CD4-positive, alpha-beta T cell treated with Interleukin-12 subunit alpha and Interleukin-12 subunit beta, for 1 hour (primary cell): ENCODE measurements around the gene ALKBH6.
"Not testable (repeated sequence)": the region's sequence is repeated elsewhere in the genome, so short reads cannot be mapped to it uniquely, and the experiment has no call there.

ENCODE experiments used
- DNase-seq: peaks from one replicate; pipeline ENCODE4 v3.0.0-alpha.2; 2020

The ALKBH6 gene

DNA sequence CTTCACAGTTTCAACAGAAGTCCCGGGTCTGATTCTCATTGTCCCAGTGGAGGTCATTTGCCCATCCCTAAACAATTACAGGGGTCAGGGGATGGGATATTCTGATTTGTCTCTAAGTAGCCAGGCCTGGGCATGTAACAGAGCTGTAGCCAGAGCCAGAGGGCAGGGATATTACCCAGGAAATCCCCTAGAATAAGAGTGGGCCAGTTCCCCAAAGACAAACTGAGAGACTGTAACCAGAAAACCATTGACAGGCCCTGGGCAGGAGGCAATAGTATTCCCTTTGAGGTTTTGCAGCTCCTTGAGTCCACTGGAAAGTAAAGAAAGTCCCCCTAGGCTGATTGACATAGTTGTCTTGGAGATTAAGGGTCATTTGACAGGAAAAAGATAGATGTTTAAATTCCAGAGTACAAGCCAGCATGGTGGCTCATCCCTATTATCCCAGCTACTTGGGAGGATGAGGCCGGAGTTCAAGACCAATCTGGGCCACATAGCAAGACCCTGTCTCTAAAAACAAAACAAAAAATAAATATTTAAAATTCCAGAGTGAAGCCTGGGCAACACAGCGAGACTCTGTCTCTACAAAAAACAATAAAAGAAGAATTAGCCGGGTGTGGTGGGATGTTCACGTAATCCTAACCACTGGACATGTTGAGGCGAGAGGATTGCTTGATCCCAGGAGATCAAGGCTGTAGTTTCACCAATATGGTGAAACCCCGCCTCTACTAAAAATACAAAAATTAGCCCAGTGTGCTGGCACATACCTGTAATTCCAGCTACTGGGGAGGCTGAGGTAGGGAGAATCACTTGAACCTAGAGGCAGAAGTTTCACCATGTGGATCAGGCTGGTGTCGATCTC is 20.9 kb downstream of the ALKBH6 start:
- no peak for DNase-seq

DNA sequence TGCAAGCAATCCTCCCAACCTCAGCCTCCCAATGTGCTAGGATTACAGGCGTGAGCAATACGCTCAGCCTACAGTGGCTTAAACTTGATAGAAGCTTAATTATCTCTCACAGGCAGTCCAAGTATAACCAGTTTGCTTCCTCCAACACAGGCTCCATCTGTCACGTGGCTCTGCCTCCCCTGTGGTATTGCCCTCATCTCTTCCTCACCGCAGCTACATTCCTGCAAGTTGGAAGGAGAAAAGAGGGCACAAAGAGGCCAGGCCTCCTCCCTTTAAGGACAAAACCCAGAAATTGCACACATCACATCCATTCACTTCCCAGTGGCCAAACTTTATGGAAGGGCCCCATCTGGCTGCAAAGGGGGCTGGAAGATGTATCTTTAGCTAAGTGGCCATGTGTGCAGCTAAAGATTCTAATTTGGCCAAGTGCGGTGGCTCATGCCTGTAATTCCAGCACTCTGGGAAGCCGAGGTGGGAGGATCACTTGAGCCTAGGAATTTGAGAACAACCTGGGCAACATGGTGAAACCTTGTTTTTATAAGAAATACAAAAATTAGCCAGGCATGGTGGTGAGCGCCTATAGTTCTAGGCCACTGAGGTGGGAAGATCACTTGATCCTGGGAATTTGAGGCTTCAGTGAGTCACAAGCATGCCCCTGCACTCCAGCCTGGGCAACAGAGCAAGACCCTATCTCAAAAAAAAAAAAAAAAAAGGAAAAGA is 22.1 kb downstream of the ALKBH6 start:
- no peak for DNase-seq

DNA sequence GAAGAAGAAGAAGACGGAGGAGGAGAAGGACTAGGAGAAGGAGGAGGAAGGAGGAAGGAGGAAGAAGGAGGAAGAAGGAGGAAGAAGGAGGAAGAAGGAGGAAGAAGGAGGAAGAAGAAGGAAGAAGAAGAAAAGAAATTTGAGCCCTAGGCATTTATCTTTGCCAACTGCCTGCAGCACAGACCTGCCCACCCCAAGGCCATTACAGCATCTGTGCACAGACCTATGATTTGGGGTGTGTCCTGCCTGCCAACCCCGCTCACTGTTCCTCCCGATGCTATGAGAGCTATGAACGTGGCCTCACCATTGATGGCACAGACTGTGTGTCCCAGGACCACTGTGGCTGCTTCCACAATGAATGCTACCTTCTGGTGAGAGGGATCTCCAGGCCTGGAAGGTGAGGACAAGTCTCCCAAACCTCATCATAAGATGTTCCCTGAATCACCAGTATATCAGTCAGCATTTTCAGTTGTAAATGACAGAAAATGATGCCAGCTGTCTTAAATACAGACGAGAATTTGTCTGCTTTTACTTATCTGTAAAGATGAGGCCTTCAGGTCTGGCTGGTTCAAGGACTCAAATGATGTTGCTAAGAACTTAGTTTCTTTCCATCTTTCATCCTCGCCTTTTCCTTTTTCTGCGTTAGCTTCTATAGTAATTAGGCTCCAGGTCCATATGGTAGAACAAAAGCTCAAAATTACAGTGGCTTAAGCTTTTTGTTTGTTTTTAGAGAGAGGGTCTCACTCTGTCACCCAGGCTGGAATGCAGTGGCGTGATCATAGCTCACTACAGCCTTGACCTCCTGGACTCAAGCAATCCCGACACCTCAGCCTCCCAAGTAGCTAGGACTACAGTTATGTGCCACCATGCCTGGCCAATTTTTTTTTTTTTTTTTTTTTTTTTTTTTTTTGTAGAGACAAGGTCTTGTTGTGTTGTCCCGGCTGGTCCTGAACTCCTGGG is 23.0 kb downstream of the ALKBH6 start:
- no peak for DNase-seq

- DNase-seq: no peak
Measured at GRCh38 chr19:35990156-35990555, 23.9 kb downstream of the ALKBH6 start.

DNA sequence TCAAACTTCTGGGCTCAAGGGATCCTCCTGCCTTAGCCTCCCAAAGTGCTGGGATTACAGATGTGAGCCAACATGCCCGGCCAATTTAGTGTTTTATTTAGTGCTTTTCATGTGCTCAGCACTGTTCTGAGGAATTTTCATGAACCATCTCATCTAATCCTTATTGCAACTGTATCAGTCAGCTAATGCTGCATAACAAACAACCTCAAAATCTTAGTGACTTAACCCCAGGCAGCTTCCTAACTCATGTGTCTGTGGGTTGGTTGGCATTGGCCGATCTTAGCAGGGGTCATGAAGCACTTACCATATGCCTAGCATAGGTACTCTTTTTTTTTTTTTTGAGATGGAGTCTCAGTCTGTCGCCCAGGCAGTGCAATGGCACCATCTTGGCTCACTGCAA is 25.2 kb downstream of the ALKBH6 start:
- no peak for DNase-seq

DNA sequence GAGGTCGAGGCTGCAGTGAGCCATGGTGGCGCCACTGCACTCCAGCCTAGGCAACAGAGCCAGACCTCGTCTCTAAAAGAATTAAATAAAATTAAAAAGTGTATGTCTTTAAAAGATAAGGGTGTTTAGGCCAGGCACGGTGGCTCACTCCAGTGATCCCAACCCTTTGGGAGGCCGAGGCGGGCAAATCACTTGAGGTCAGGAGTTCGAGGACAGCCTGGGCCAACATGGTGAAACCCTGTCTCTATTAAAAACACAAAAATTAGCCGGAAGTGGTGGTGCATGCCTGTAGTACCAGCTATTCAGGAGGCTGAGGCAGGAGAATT is 26.5 kb downstream of the ALKBH6 start:
- DNase-seq: no peak

DNA sequence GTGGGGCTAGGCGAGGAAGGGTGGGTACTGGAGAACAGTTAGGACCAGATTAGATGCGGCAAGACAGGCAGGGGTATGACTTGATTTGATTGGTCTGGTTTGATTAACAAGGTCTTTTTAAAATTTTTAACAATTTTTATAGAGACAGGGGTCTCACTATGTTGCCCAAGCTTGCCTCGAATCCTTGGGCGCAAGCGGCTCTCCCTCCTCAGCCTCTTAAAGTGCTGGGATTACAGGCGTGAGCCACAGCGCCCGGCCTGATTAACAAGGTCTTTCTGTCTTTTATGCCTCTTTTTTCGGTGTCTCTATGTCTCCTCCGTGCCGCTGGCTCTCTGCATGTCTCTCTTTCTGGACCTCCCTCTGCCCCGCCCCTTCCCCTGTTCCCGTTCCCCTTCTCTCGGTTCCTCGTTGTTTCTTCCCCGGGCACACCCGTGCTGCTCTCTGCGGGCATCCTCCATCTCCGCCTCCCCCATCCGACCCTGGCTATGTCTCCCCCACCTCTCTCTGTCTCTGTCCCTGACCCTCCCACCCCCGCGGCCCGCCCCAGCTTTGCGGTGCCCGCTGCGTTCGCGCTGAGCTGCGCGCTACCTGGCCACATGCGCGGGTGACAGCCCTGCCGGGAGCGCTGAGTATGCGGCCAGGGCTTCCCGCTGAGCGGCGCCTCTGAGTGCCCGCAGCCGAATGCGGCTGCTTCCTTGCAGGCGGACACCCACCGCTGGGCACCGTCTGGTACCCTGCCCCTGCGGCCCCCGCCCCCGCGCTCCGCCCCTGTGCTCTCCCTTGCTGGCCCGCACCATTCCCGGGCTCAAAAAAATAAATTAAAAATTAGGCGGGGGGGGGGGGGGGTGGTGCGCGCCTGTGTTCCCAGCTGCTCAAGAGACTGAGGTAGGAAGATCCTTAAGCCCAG is 27.1 kb downstream of the ALKBH6 start:
- DNase-seq: no peak

- DNase-seq: no peak
Measured at GRCh38 chr19:35986111-35986510, 27.9 kb downstream of the ALKBH6 start.

DNA sequence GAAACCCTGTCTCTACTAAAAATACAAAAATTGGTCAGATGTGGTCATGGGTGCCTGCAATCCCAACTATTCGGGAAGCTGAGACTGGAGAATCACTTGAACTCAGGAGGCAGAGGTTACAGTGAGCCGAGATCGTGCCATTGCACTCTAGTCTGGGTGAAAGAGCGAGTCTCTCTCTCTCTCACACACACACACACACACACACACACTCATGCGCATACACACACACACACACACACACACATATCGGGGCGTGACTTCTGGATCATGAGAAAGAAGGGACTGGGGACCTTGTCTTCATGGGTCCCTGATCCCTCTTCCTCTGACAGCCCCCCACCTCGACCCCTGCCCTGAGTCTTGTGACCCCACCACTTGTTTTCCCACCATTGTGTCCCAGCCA is 30.8 kb downstream of the ALKBH6 start:
- no peak for DNase-seq

- not testable (repeated sequence) for DNase-seq
Measured at GRCh38 chr19:35980997-35981396, 33.0 kb downstream of the ALKBH6 start.

- no peak for DNase-seq
Measured at GRCh38 chr19:35978832-35979365, 35.1 kb downstream of the ALKBH6 start.

DNA sequence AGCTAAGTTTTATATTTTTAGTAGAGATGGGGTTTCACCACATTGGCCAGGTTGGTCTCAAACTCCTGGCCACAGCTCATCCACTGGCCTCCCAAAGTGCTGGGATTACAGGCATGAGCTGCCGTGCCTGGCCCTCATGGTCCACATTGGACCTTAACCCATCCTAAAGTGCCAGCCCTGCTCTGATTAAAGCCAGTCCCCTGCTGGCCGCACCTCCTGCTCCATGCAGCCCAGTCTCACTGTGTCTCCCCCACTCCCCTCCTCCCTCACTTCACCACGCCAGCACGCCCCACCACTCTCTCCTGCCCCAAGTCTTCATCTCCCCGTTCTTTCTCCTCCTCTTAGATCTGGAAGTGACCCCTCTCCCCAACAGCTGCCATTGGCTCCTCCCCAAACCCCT is 35.7 kb downstream of the ALKBH6 start:
- DNase-seq: no peak

DNA sequence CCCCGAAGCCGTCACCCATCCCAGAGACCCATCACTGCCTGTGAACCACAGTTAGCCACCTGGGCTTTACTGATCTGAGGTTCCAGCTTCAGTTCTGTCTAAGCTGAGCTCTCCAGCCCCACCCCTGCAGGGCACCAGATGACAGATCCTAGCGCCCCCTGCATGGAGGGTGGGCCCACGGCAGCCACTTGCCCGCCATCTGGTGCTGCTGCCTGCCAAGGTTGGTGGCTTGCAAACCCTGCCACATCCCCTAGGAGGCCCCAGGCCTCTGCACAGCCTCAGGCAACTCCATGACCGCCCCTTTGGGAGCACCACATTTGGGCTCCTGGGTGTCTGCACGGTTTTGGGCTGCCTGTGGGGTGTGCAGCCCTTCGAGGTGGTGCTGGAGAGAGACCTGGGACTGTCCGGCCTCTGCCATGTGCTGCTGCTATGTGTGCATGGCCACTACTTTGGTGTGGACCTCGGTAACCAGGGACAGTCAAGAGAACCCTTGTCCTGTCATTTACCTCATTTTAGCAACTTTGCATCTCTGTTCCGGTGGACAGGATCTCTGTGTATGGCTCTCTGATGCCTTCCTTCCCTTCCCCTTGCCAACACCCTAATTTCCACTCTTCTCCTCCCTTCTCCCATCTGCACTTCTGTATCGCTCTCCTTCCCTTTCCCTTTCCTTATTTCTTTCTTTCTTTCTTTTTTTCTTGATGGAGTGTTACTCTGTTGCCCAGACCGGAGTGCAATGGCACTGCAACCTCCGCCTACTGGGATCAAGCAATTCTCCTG is 36.4 kb downstream of the ALKBH6 start:
- DNase-seq: no peak

GRCh38 chr19:35975608-35976214 is 38.3 kb downstream of the ALKBH6 start:
- DNase-seq: no peak

DNA sequence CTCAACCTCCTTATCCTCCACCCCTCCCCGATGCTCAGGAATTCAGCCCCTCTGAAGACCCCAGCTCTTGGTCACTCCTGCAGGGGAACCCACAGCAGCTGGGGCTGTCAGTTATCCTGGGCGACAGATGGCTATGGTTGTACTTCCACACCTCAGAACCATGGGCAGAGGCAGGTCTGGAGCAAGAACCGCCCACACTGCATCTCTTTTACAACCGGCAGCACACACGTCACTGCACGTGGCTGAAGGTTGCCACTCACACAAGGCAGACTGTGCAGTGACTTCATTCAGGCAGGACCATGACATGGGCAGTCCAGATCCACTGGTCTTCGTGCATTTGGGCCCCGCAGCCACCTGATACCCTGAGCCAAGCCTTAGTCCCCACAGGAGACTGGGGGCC is 40.5 kb downstream of the ALKBH6 start:
- no peak for DNase-seq

DNA sequence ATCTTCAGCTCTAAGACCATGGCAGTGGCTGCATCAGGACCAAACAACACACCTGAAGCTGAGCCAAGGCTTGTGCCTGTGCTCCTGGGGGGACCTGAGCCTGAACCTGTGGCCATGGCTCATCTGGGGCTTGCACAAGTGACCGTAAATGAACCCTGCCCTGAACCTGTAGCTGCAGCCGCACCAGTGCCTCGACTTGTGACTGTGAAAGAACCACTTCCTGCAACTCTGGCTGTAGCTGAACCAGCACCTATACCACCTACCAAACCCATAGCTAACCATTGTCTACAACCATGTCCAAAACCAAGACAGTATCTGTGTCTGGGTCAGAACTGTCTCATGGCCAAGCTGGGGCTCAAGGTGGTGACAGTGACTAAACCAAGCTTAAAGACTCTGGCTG is 47.2 kb downstream of the ALKBH6 start:
- no peak for DNase-seq

DNA sequence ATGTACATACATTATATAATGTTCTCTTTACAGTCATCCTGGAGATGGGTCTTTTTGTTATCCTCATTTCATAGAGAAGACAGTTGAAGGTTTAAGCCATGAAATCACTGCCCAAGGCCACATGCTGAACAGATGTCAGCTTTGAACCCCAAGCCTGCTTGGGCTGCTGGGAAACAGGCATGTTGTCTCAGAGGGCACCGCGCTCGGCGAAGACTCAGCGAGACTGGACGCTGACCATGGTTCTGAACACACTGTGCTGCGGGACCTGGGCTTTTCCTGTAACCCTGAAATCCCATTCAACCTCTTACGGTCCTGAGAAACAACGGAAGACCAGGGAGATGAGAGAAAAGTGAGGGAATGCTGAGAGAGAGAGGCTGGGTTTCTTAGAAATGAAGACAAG is 50.5 kb downstream of the ALKBH6 start:
- peak; percentile 36 for DNase-seq

- DNase-seq: no peak
Measured at GRCh38 chr19:35960432-35960972, 53.5 kb downstream of the ALKBH6 start.

- DNase-seq: no peak
Measured at GRCh38 chr19:35959968-35960320, 54.1 kb downstream of the ALKBH6 start.
